OCI-LY1 (cell line): ENCODE measurements around the gene UBE2L6.

Experiments
- EZH2 ChIP-seq: fragments of 200-600 bp; sonication (generic), shearing (Covaris generic); IDR thresholded peaks from 2 replicates; pipeline ENCODE4 v1.8.0; 2017; ENCODE audit warnings: borderline replicate concordance, mixed run types, mild to moderate bottlenecking, antibody characterized with exemption, low read length, moderate library complexity, mixed read lengths
- TF ChIP-seq, protein P1 (sequence below): fragments of 200-600 bp; sonication (generic), shearing (Covaris generic); IDR thresholded peaks from 2 replicates; pipeline ENCODE4 v1.5.1; 2017; ENCODE audit warnings: mild to moderate bottlenecking, antibody characterized with exemption, low read length, moderate library complexity, mixed read lengths

DNA sequence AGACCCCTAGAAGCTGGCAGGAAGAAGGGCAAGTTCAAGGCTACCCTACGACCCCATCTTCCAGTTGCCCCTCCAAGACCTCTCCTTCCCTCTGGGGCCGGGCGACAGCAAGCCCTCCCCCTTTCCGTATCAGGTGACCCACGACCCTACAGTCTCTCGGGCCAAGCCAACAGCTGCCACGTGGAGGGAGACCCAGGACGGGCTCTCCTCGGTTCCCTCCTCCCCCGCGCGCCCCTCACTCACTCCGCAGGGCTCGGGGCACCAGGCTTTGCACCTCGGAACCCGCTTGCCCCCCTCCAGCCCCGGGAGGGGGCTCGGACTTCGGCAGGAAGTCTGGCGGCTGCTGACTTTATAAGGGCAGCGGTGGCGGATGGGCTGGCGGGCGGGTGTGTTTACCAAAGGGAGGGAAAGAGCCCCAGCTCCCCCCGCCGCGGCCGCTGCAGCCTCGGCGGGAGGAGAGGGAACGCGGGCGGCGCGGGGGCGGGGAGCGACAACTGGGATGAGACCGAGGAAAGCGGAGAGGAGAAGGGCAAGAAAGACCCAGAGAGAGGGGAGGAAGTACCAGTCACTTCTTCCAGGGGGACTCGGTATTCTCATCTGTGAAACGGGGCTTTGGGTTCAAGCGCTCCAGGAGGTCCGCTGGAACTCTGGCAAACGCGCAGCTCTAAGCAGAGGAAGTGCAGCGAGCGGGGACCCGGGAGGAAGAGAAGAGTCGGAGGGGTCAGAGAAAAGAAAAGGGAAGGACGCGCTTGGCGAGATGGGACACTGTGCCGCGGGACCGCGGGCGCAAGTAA lies 52.7 kb downstream of the UBE2L6 start:
- TF ChIP-seq, protein P1, sequence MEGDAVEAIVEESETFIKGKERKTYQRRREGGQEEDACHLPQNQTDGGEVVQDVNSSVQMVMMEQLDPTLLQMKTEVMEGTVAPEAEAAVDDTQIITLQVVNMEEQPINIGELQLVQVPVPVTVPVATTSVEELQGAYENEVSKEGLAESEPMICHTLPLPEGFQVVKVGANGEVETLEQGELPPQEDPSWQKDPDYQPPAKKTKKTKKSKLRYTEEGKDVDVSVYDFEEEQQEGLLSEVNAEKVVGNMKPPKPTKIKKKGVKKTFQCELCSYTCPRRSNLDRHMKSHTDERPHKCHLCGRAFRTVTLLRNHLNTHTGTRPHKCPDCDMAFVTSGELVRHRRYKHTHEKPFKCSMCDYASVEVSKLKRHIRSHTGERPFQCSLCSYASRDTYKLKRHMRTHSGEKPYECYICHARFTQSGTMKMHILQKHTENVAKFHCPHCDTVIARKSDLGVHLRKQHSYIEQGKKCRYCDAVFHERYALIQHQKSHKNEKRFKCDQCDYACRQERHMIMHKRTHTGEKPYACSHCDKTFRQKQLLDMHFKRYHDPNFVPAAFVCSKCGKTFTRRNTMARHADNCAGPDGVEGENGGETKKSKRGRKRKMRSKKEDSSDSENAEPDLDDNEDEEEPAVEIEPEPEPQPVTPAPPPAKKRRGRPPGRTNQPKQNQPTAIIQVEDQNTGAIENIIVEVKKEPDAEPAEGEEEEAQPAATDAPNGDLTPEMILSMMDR: no peak
- TF ChIP-seq EZH2: no peak
